Fibroblast of the conjunctiva (primary cell): ENCODE data around the gene TNFRSF6B.
"Not testable (repeated sequence)": the region's sequence is repeated elsewhere in the genome, so short reads cannot be mapped to it uniquely, and the experiment has no call there.

Experiments
- DNase-seq: peaks from one replicate; pipeline ENCODE4 v3.0.0-alpha.2; 2010; ENCODE audit warnings: low read depth

TNFRSF6B gene

GRCh38 chr20:63696628-63697356 is at the start of gene TNFRSF6B:
Gene TNFRSF6B (plus strand): TSS chr20:63696652. CDS start chr20:63696768, 116 bp downstream.
- no peak for DNase-seq

GRCh38 chr20:63648190-63648589 is 48.3 kb upstream of the TNFRSF6B start:
- DNase-seq, result no peak

GRCh38 chr20:63648895-63649589 is 47.4 kb upstream of the TNFRSF6B start:
- no peak for DNase-seq

GRCh38 chr20:63650486-63650885 is 46.0 kb upstream of the TNFRSF6B start:
- not testable (repeated sequence) for DNase-seq

- DNase-seq, result no peak
Observed at GRCh38 chr20:63651942-63652191, 44.6 kb upstream of the TNFRSF6B start.

- no peak for DNase-seq
Observed at GRCh38 chr20:63652192-63652980, 44.1 kb upstream of the TNFRSF6B start.

GRCh38 chr20:63653041-63653973 is 43.1 kb upstream of the TNFRSF6B start, which contains the start of gene STMN3:
Gene STMN3 (minus strand): TSS chr20:63653424. CDS start chr20:63653345, 79 bp downstream.
- DNase-seq, result peak; percentile 80

GRCh38 chr20:63653974-63654668 is 42.3 kb upstream of the TNFRSF6B start:
- DNase-seq, result no peak

GRCh38 chr20:63655249-63655648 is 41.2 kb upstream of the TNFRSF6B start:
- DNase-seq, result no peak

GRCh38 chr20:63656451-63656850 is 40.0 kb upstream of the TNFRSF6B start:
- DNase-seq, result no peak

- DNase-seq, result no peak
Observed at GRCh38 chr20:63657260-63657936, 39.1 kb upstream of the TNFRSF6B start.

- peak; percentile 80 for DNase-seq
Observed at GRCh38 chr20:63657937-63658748, 38.3 kb upstream of the TNFRSF6B start, which contains the start of gene RTEL1. Gene RTEL1 (plus strand): TSS chr20:63658312. CDS start chr20:63659403, 1,091 bp downstream.

GRCh38 chr20:63658749-63659187 is 37.7 kb upstream of the TNFRSF6B start:
- DNase-seq, result no peak

- DNase-seq, result no peak
Observed at GRCh38 chr20:63659370-63659769, 37.1 kb upstream of the TNFRSF6B start.

- not testable (repeated sequence) for DNase-seq
Observed at GRCh38 chr20:63660174-63660573, 36.3 kb upstream of the TNFRSF6B start.

- DNase-seq, result no peak
Observed at GRCh38 chr20:63660622-63661021, 35.8 kb upstream of the TNFRSF6B start.

- DNase-seq, result no peak
Observed at GRCh38 chr20:63661108-63661507, 35.3 kb upstream of the TNFRSF6B start.

GRCh38 chr20:63661959-63662812 is 34.3 kb upstream of the TNFRSF6B start:
- no peak for DNase-seq

- DNase-seq, result no peak
Observed at GRCh38 chr20:63662813-63663189, 33.7 kb upstream of the TNFRSF6B start.
